HepG2 (cell line): ENCODE measurements around the gene TLK1. TPM values are rescaled to one million over a fixed set of nuclear protein-coding genes. Genes with fewer than 3 reads are reported as not detected.

Experiments used
- DBP ChIP-seq: sonication (generic); formaldehyde crosslinking; IDR thresholded peaks from 2 replicates; pipeline ENCODE4 v1.4.0; 2020; ENCODE audit warnings: missing genetic modification reagents; ENCODE audit errors: not compliant biosample characterization
- DZIP1 ChIP-seq: sonication (generic); formaldehyde crosslinking; IDR thresholded peaks from 2 replicates; pipeline ENCODE4 v1.5.0; 2020; ENCODE audit warnings: mild to moderate bottlenecking, missing genetic modification reagents
- EEA1 ChIP-seq: sonication (generic); formaldehyde crosslinking; IDR thresholded peaks from 2 replicates; pipeline ENCODE4 v1.5.1; 2020; ENCODE audit warnings: mild to moderate bottlenecking, missing genetic modification reagents, borderline replicate concordance
- FIP1L1 ChIP-seq: fragments of 200-400 bp; formaldehyde crosslinking; IDR thresholded peaks from 2 replicates; pipeline ENCODE4 v1.6.1; 2018; ENCODE audit warnings: low read depth, mild to moderate bottlenecking, low read length, moderate library complexity, borderline replicate concordance; ENCODE audit not compliant: insufficient read depth
- FOXA3 ChIP-seq: IDR thresholded peaks from 2 replicates; pipeline ENCODE4 v1.6.1; 2016; ENCODE audit warnings: missing genetic modification reagents, missing compliant biosample characterization
- GATAD1 ChIP-seq: IDR thresholded peaks from 2 replicates; pipeline ENCODE4 v1.6.1; 2016; ENCODE audit warnings: missing genetic modification reagents, missing compliant biosample characterization
- HES4 ChIP-seq: sonication (generic); formaldehyde crosslinking; IDR thresholded peaks from 2 replicates; pipeline ENCODE4 v1.9.0; 2021; ENCODE audit warnings: mild to moderate bottlenecking, missing genetic modification reagents, borderline replicate concordance
- MAZ ChIP-seq, 2 experiments: sonication (generic) in 1 of 2; formaldehyde crosslinking in 1 of 2; IDR thresholded peaks; 2 replicates each; pipeline versions ENCODE4 v1.5.0 to v1.6.1; 2012 to 2020; ENCODE audit warnings: low read depth in 2 of 2, mild to moderate bottlenecking in 2 of 2, borderline replicate concordance in 1 of 2, improper control_type of control experiment in 1 of 2, low read length in 1 of 2, missing genetic modification reagents in 1 of 2, moderate library complexity in 1 of 2
- NFIB ChIP-seq: sonication (generic); formaldehyde crosslinking; IDR thresholded peaks from 2 replicates; pipeline ENCODE4 v1.9.0; 2021; ENCODE audit warnings: missing genetic modification reagents, mild to moderate bottlenecking, borderline replicate concordance
- NPAS2 ChIP-seq: sonication (generic); formaldehyde crosslinking; IDR thresholded peaks from 2 replicates; pipeline ENCODE4 v1.8.0; 2022; ENCODE audit warnings: mild to moderate bottlenecking, missing genetic modification reagents, borderline replicate concordance
- PRPF4 ChIP-seq: fragments of 200-400 bp; formaldehyde crosslinking; IDR thresholded peaks from 2 replicates; pipeline ENCODE4 v1.6.1; 2016; ENCODE audit warnings: low read length, low read depth; ENCODE audit not compliant: poor library complexity, severe bottlenecking
- RARG ChIP-seq: sonication (generic); formaldehyde crosslinking; IDR thresholded peaks from 2 replicates; pipeline ENCODE4 v1.4.0; 2020; ENCODE audit warnings: low read depth, mild to moderate bottlenecking, missing genetic modification reagents
- THAP7 ChIP-seq: sonication (generic); formaldehyde crosslinking; IDR thresholded peaks from 2 replicates; pipeline ENCODE4 v1.8.1; 2023; ENCODE audit warnings: mild to moderate bottlenecking, missing genetic modification reagents
- U2AF1 ChIP-seq: fragments of 200-400 bp; formaldehyde crosslinking; optimal IDR thresholded peaks from 2 replicates; pipeline ENCODE3; 2017; ENCODE audit warnings: mild to moderate bottlenecking, low read depth, low read length
- ZBTB38 ChIP-seq: sonication (generic); formaldehyde crosslinking; IDR thresholded peaks from 2 replicates; pipeline ENCODE4 v1.5.1; 2020; ENCODE audit warnings: mild to moderate bottlenecking, missing genetic modification reagents
- ZFX ChIP-seq: sonication (generic); formaldehyde crosslinking; IDR thresholded peaks from 2 replicates; pipeline ENCODE4 v1.4.0; 2020; ENCODE audit warnings: mild to moderate bottlenecking, low read depth, missing genetic modification reagents, moderate library complexity
- ZNF225 ChIP-seq: sonication (generic); formaldehyde crosslinking; IDR thresholded peaks from 2 replicates; pipeline ENCODE4 v1.4.0; 2020; ENCODE audit warnings: mild to moderate bottlenecking, missing genetic modification reagents
- ZNF704 ChIP-seq: sonication (generic); formaldehyde crosslinking; IDR thresholded peaks from 2 replicates; pipeline ENCODE4 v1.8.1; 2023; ENCODE audit warnings: mild to moderate bottlenecking, inconsistent platforms, moderate library complexity, missing genetic modification reagents, borderline replicate concordance
- ZNF710 ChIP-seq: sonication (generic); formaldehyde crosslinking; IDR thresholded peaks from 2 replicates; pipeline ENCODE4 v1.5.0; 2020; ENCODE audit warnings: mild to moderate bottlenecking, missing genetic modification reagents, borderline replicate concordance
- ZNF713 ChIP-seq: sonication (generic); formaldehyde crosslinking; IDR thresholded peaks from 2 replicates; pipeline ENCODE4 v1.4.0; 2020; ENCODE audit warnings: mild to moderate bottlenecking, missing genetic modification reagents
- ZNF781 ChIP-seq: sonication (generic); formaldehyde crosslinking; IDR thresholded peaks from 2 replicates; pipeline ENCODE4 v1.5.1; 2020; ENCODE audit warnings: borderline replicate concordance, mild to moderate bottlenecking, missing genetic modification reagents; ENCODE audit errors: not compliant biosample characterization
- polyA plus RNA-seq, 8 experiments: library from polyadenylated mRNA; depleted of rRNA in 3 of 8; stranded (reverse) in 7 of 8; unstranded in 1 of 8; fragments of >200 nt; fragmentation: Illumina TruSeq in 4 of 8; extraction: Trizol in 4 of 8; gene quantifications; 2 replicates each; pipeline versions ENCODE4 v1.2.1 to v1.2.3, GENCODE V29; 2011 to 2016; ENCODE audit warnings: low read depth in 4 of 8, missing spikeins in 1 of 8, mixed read lengths in 1 of 8; ENCODE audit not compliant: insufficient read depth in 1 of 8
- total RNA-seq, 5 experiments: library from RNA; depleted of rRNA; stranded (reverse); fragments of >200 nt; fragmentation: Illumina TruSeq; extraction: Trizol; gene quantifications; 2 replicates each; pipeline ENCODE4 v1.2.3, GENCODE V29; 2016; ENCODE audit warnings: low read depth in 1 of 5

TLK1 gene
- total and polyA plus RNA-seq, 2 of the 13 experiments (the other 11 are each of a cell fraction or from before 2014, with no cell fraction given), result 16.8 to 28.7 TPM

GRCh38 chr2:171089489-171089888, 71.2 kb downstream of the TLK1 start (continued):
- TF ChIP-seq EEA1 (CRISPR knock-in tag) (no peak), FIP1L1 (no peak), NFIB (CRISPR knock-in tag) (no peak), ZNF225 (no peak), HES4 (no peak), DZIP1 (CRISPR knock-in tag) (no peak), ZNF781 (CRISPR knock-in tag) (no peak), U2AF1 (no peak), ZNF713 (CRISPR knock-in tag) (no peak), NPAS2 (no peak), GATAD1 (CRISPR knock-in tag) (0 out of 2 replicates have a peak, but pooled peaks have one; percentile 29), ZFX (no peak), DBP (CRISPR knock-in tag) (no peak), RARG (CRISPR knock-in tag) (no peak), ZNF710 (CRISPR knock-in tag) (no peak), MAZ (IDR thresholded peaks at IDR 0.05; ENCODE audit: borderline replicate concordance, low read depth, low read length) (no peak), MAZ (CRISPR knock-in tag; IDR thresholded peaks at IDR 0.05; ENCODE audit: low read depth) (no peak), PRPF4 (no peak), THAP7 (CRISPR knock-in tag) (no peak), ZNF704 (no peak), ZBTB38 (CRISPR knock-in tag) (0 out of 2 replicates have a peak, but pooled peaks have one; percentile 25), FOXA3 (CRISPR knock-in tag) (peak; percentile 75; the same call in 1 of the 2 replicates)
